Sigmoid colon (tissue), 4 donors: ENCODE measurements around the gene TMEM240.

Experiments
- CTCF ChIP-seq, 4 experiments: fragments of 450-650 bp in 3 of 4; fragments of 200-600 bp in 1 of 4; IDR thresholded peaks; one replicate each; pipeline ENCODE4 v1.5.1; 2016 to 2019; ENCODE audit warnings: antibody characterized with exemption in 4 of 4, mild to moderate bottlenecking in 3 of 4, moderate library complexity in 2 of 4
- POLR2A ChIP-seq, 2 donors: fragments of 450-650 bp; IDR thresholded peaks; one replicate each; pipeline ENCODE4 v1.6.1; 2016; ENCODE audit warnings: antibody characterized with exemption in 2 of 2, mild to moderate bottlenecking in 2 of 2, moderate library complexity in 2 of 2
- POLR2AphosphoS5 ChIP-seq, 4 donors: sonication (generic); formaldehyde crosslinking; IDR thresholded peaks; one replicate each; pipeline ENCODE4 v1.6.1; 2017; ENCODE audit warnings: antibody characterized with exemption in 4 of 4

GRCh38 chr1:1563688-1564087 lies 23.3 kb upstream of the TMEM240 start:
- TF ChIP-seq CTCF (IDR thresholded peaks at IDR 0.05) (no peak), POLR2A (IDR thresholded peaks at IDR 0.05) (no peak), POLR2AphosphoS5 (IDR thresholded peaks at IDR 0.05) (no peak)
